Neural cell (in vitro differentiated cells): ENCODE measurements around the gene UVRAG.

Experiments
- EP300 ChIP-seq: fragments of 450-650 bp; conservative IDR thresholded peaks from 2 replicates; pipeline ENCODE4 v1.6.1; 2014; ENCODE audit warnings: antibody characterized with exemption, mild to moderate bottlenecking, moderate library complexity; ENCODE audit not compliant: poor library complexity, severe bottlenecking
- POLR2AphosphoS5 ChIP-seq: IDR thresholded peaks from 2 replicates; pipeline ENCODE4 v1.6.1; 2012
- TAF1 ChIP-seq: IDR thresholded peaks from 2 replicates; pipeline ENCODE4 v1.6.1; 2012; ENCODE audit warnings: low read depth

- no peak for TF ChIP-seq POLR2AphosphoS5
- TF ChIP-seq TAF1 = no peak
- TF ChIP-seq EP300 = no peak
Measured at GRCh38 chr11:75792127-75792731, 22.8 kb upstream of the UVRAG start.
